22Rv1 (cell line): ENCODE measurements around the gene DAB1.

Experiments used
- ZFX ChIP-seq: fragments of 450-650 bp; IDR thresholded peaks from 2 replicates; pipeline ENCODE4 v1.6.1; 2017; ENCODE audit warnings: antibody characterized with exemption, borderline replicate concordance
- TF ChIP-seq, protein P1 (sequence below): fragments of 450-650 bp; IDR thresholded peaks from 2 replicates; pipeline ENCODE4 v1.5.1; 2017; ENCODE audit warnings: mild to moderate bottlenecking

DNA sequence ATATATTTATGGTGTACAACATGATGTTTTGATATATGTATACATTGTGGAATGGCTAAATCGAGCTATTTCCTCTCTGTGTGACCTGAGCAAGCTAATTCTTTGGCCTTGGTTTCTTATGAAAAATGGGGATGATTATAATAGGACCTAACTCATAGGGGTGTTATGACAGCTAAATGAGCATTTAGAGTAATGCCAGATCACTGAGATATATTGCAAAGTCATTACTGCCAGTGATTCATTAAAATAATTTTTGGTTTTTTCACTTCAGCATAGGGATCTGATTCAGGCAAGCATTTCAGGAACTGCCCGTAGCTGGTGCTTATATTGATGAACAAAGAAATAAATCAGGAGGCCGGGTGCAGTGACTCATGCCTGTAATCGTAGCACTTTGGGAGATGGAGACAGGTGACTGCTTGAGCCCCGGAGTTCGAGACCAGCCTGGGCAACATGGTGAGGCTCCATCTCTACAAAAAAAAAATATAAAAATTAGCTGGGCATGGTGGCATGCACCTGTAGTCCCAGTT lies 30.7 kb downstream of the DAB1 start:
- TF ChIP-seq, protein P1, sequence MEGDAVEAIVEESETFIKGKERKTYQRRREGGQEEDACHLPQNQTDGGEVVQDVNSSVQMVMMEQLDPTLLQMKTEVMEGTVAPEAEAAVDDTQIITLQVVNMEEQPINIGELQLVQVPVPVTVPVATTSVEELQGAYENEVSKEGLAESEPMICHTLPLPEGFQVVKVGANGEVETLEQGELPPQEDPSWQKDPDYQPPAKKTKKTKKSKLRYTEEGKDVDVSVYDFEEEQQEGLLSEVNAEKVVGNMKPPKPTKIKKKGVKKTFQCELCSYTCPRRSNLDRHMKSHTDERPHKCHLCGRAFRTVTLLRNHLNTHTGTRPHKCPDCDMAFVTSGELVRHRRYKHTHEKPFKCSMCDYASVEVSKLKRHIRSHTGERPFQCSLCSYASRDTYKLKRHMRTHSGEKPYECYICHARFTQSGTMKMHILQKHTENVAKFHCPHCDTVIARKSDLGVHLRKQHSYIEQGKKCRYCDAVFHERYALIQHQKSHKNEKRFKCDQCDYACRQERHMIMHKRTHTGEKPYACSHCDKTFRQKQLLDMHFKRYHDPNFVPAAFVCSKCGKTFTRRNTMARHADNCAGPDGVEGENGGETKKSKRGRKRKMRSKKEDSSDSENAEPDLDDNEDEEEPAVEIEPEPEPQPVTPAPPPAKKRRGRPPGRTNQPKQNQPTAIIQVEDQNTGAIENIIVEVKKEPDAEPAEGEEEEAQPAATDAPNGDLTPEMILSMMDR: no peak
- no peak for TF ChIP-seq ZFX
